GM12878 (cell line): ENCODE data around the gene NPIPA3.
"Not testable (repeated sequence)": the region's sequence is repeated elsewhere in the genome, so short reads cannot be mapped to it uniquely, and the experiment has no call there.

Experiments used
- CTCF ChIP-seq, 3 experiments: IDR thresholded peaks in 2 of 3; conservative IDR thresholded peaks in 1 of 3; 2 replicates each; pipeline ENCODE4 v1.5.1; 2011; ENCODE audit warnings: low read depth in 3 of 3, low read length in 3 of 3, mild to moderate bottlenecking in 3 of 3, control low read depth in 2 of 3, moderate library complexity in 2 of 3, inconsistent platforms in 1 of 3, mixed read lengths in 1 of 3; ENCODE audit not compliant: control insufficient read depth in 2 of 3, insufficient read depth in 1 of 3; ENCODE audit errors: extremely low read depth in 1 of 3
- EZH2 ChIP-seq: IDR thresholded peaks from 2 replicates; pipeline ENCODE4 v1.6.1; 2012; ENCODE audit warnings: low read depth, mild to moderate bottlenecking, control low read depth, inconsistent platforms, low read length, borderline replicate concordance; ENCODE audit not compliant: control insufficient read depth
- KDM1A ChIP-seq: fragments of 200-600 bp; sonication (generic); IDR thresholded peaks from 2 replicates; pipeline ENCODE4 v1.6.1; 2016; ENCODE audit warnings: borderline replicate concordance
- POLR2AphosphoS5 ChIP-seq: IDR thresholded peaks from 2 replicates; pipeline ENCODE4 v1.6.1; 2011; ENCODE audit warnings: mild to moderate bottlenecking, low read length, inconsistent platforms
- RAD21 ChIP-seq: IDR thresholded peaks from 2 replicates; pipeline ENCODE4 v1.6.1; 2011; ENCODE audit warnings: mild to moderate bottlenecking, low read depth, low read length, moderate library complexity; ENCODE audit not compliant: insufficient read depth
- SMC3 ChIP-seq: IDR thresholded peaks from 2 replicates; pipeline ENCODE4 v1.6.1; 2011; ENCODE audit warnings: low read length, improper control_type of control experiment, borderline replicate concordance

GRCh38 chr16:14702672-14703071, 539 bp upstream of the NPIPA3 start:
- not testable (repeated sequence) for TF ChIP-seq RAD21; SMC3; CTCF (IDR thresholded peaks at IDR 0.05 in 2 of 3, conservative IDR thresholded peaks at IDR 0.05 in 1 of 3; ENCODE audit: control insufficient read depth in 2 of 3, extremely low read depth in 1 of 3, insufficient read depth in 1 of 3, low read depth in 3 of 3, low read length in 3 of 3); EZH2; POLR2AphosphoS5; KDM1A
